Measurements from ENCODE around the gene PTGR1.
"Not testable (repeated sequence)": the region's sequence is repeated elsewhere in the genome, so short reads cannot be mapped to it uniquely, and the experiment has no call there.

Gene PTGR1

GRCh38 chr9:111610845-111611244 lies 11.4 kb upstream of the PTGR1 start:
- no peak for FAIRE-seq

- FAIRE-seq, result no peak
These were observed 10.7 kb upstream of the PTGR1 start for GRCh38 chr9:111610149-111610548.

- FAIRE-seq, result no peak
These were observed 5.7 kb upstream of the PTGR1 start for GRCh38 chr9:111605041-111605559.

DNA sequence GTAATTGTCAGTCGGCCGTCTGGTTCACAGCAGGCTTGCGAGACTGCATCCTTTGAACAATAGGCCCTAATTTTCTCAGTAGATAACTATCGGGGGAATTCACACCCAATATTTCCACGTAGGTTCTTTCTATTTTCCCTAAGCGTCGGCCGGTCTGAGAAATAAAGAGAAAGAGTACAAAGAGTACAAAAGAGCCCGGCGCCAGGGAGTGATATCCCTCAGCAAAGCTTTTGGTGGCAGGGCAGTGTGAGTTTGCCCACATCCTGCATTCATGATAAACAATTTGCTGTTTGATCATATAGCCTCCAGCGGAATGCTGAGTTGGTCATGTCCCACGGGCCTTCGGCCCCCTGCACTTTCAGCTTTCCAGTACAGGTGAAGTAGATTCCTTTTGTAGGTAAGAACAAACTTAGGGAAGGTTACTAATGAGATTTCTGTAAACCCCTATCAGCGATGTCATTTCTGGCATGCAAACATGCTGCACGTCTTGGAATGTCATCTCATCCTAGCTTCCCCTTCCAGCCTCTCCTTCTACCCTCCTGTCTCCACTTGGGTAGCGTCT lies 4.7 kb upstream of the PTGR1 start:
- FAIRE-seq, result no peak

DNA sequence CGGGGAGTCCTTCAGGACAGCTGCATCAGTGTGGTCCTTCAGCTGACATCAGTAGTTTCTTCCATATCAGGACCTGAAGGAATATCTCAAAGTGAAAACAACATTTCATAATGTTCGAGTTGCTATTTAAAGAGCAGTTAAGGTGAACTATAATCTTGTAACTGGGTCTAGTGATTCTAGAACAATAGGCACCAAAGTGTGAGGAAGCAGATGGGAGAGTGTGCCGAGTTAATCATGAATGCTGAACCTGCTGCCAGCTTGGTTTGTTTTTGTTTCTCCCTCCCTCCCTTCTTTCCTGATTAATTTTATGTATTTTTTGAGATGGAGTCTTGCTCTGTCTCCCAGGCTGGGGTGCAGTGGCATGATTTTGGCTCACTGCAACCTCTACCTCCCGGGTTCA lies 3.6 kb upstream of the PTGR1 start:
- FAIRE-seq, result no peak

GRCh38 chr9:111601237-111602018 lies 2.0 kb upstream of the PTGR1 start:
- FAIRE-seq, result no peak

- no peak for FAIRE-seq
These were observed 502 bp upstream of the PTGR1 start for GRCh38 chr9:111599955-111600343.

DNA sequence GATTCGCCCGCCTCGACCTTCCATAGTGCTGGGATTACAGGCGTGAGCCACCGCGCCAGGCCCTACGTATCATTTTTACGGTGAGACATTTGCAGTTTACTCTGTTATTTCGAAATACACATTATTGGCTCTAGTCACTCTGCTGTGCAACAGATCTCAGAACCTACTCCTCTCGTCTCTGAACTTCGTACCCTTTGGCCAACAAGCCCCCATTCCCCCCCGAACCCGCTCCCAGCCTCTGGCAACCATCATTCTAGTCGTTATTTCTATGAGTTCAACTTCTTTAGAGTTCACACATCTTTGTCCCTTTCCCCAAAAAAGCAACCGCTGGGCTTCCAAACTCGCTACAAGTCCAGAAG lies 735 bp downstream of the PTGR1 start:
- FAIRE-seq, result no peak

- FAIRE-seq, result no peak
These were observed 1.4 kb downstream of the PTGR1 start for GRCh38 chr9:111597852-111598732.

GRCh38 chr9:111588846-111589245 lies 10.6 kb downstream of the PTGR1 start:
- no peak for FAIRE-seq

- no peak for FAIRE-seq
These were observed 13.1 kb downstream of the PTGR1 start for GRCh38 chr9:111586378-111586777.

- FAIRE-seq, result no peak
These were observed 16.6 kb downstream of the PTGR1 start for GRCh38 chr9:111582888-111583287.

- no peak for FAIRE-seq
These were observed 26.4 kb downstream of the PTGR1 start for GRCh38 chr9:111572950-111573604.

DNA sequence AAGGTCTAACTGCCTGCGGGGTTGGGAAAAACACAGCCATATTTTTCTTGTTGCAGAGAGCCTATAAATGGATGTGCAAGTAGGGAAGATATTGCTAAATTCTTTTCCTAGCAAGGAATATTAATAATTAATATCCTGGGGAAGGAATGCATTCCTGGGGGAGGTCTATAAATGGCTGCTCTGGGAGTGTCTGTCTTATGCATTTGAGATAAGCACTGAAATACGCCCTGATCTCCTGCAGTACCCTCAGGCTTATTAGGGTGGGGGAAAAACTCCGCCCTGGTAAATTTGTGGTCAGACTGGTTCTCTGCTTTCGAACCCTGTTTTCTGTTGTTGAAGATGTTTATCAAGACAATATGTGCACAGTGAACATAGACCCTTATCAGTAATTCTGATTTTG lies 31.3 kb downstream of the PTGR1 start:
- FAIRE-seq, result not testable (repeated sequence)

DNA sequence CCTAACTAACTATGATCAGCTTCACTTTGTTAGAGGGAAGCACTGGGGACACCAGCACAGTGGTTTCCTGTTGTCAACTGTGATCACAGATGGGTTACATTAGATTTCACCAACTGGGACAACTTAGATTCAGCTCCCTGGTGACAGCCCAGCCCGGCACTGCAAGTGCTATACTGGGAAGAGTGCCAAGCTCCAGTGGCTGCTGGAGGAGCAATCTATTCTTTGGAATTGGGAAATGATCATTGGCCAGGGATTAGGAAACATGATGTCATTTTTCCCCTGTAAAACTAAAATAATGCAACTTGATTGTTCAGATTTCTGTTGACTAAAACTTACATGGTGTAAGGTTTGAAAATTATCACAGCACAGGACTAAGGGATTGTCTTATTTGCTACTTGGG lies 33.2 kb downstream of the PTGR1 start:
- no peak for FAIRE-seq

- no peak for FAIRE-seq
These were observed 38.2 kb downstream of the PTGR1 start for GRCh38 chr9:111561165-111561719.

DNA sequence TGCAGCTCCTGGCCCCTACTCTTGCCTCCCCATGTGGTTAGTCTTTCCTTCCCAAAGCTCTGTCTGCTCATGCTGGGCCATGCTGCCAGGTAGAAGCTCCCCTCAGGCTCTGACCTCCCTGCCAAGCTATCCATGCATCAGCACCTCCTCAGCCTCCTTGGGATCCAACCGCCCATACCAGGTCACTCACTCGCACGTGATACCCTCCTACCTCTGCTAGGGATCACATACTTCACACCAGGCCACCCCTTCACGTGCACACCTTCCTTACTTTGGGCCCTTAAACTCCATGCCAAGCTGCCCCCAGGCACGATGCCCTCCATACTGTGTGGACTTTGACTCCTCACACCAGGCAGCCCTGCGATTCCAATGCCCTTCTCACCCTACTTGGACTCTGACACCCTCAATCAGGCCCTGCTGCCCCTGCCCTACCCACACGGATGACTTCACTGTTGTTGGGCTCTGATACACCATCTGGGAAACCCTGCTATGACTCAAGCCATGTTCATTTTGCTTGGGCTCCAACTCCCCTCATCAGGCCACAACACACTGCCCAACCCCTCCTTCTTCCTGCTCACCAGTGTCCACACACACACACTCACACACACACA lies 40.3 kb downstream of the PTGR1 start:
- FAIRE-seq, result no peak

DNA sequence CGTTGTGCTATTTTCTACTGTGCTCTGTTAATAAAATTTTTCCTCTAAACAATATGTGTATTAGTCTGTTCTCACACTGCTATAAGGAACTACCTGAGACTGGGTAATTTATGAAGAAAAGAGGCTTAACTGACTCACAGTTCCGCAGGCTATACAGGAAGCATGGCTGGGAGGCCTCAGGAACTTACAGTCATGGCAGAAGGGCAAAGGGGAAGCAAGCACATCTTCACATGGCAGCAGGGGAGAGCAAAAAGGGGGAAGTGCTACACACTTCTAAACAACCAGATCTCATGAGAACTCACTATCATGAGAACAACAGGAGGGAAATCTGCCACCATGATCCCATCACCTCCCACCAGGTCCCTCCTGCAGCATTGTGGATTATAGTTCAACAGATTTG lies 44.0 kb downstream of the PTGR1 start:
- not testable (repeated sequence) for FAIRE-seq

DNA sequence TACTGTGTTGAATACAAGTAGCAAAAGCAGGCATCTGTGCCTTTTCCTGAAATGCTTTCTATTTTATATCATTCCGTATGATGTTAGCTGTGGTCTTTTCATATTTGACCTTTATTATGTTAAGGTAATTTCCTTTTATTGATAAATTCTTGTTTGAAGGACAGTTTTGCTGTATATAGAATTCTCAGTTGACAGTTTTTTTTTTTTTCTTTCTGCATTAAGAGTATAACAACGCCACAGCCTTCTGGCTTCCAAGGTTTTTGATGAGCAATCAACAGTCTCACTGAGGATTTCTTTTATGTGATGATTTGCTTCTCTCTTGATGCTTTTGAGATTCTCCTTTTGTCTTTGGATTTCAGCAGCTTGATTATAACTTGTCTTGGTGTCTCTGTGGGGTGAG lies 50.8 kb downstream of the PTGR1 start:
- no peak for FAIRE-seq

DNA sequence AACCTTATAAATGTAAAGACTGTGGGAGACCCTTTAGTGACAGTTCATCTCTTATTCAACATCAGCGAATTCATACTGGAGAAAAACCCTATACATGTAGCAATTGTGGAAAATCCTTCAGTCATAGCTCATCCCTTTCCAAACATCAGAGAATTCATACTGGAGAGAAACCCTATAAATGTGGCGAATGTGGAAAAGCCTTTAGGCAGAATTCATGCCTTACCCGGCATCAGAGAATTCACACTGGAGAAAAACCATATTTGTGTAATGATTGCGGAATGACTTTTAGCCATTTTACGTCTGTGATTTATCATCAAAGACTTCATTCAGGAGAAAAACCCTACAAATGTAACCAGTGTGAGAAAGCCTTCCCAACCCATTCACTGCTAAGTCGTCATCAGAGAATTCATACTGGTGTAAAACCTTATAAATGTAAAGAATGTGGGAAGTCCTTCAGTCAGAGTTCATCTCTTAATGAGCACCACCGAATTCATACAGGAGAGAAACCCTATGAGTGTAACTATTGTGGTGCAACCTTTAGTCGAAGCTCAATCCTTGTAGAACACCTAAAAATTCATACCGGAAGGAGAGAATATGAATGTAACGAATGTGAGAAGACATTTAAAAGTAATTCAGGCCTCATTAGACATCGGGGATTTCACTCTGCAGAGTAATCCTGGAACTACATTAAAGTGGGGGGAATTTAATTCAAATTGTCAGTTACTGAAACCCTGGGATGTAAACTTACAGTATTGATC lies 56.8 kb downstream of the PTGR1 start:
- FAIRE-seq, result no peak

DNA sequence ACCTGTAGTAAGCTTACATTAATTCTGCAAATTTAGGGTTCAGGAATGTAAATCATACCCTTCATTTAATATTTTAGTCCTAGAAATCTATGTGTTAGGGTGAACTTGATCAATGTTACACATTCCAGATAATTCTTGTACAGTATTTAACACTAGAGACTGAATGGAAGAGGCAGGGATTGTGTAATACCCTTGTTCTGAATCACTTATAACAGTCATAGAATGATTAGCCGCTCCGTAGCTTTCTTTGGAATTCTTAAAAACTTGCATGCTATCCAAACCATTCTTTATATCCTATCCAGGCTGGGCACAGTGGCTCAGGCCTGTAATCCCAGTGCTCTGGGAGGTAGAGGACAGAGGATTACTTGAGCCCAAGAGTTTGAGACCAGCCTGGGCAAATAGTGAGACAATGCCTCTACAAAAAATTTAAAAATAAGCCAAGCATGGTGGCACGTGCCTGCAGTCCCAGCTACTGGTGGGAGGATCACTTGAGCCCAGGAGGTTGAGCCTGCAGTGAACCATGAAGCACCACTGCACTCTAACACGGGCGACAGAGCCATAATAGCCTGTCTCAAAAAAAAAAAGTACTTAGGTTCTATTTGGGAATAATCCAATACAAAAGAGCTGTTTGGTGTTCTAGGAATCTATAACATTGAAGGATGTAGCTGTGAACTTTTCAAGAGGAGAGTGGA lies 66.2 kb downstream of the PTGR1 start:
- FAIRE-seq, result no peak
